H9 (cell line): ENCODE data around the gene ZBED5. TPM values are rescaled to one million over a fixed set of nuclear protein-coding genes. Genes with fewer than 3 reads are reported as not detected.

Source experiments
- DNase-seq: peaks from one replicate; pipeline ENCODE4 v3.0.0-alpha.2; 2017
- H2AFZ ChIP-seq: one replicate; pipeline ENCODE4 v1.6.1; 2013; ENCODE audit warnings: mild to moderate bottlenecking, low read length, control low read depth, moderate library complexity
- H2AK5ac ChIP-seq: 2 replicates; pipeline ENCODE4 v1.6.1; 2013; ENCODE audit warnings: low read length, control low read depth, mixed read lengths; ENCODE audit not compliant: insufficient read length
- H2BK120ac ChIP-seq: one replicate; pipeline ENCODE4 v1.6.1; 2013; ENCODE audit warnings: low read depth, mild to moderate bottlenecking, low read length, control low read depth, inconsistent platforms; ENCODE audit not compliant: poor library complexity, severe bottlenecking
- H2BK12ac ChIP-seq: 2 replicates; pipeline ENCODE4 v1.6.1; 2013; ENCODE audit warnings: low read length, control low read depth, mixed read lengths, low read depth; ENCODE audit not compliant: insufficient read length
- H2BK15ac ChIP-seq: 2 replicates; pipeline ENCODE4 v1.6.1; 2013; ENCODE audit warnings: low read depth, low read length, control low read depth
- H2BK20ac ChIP-seq: one replicate; pipeline ENCODE4 v1.6.1; 2013; ENCODE audit warnings: low read depth, mild to moderate bottlenecking, low read length, control low read depth, inconsistent platforms; ENCODE audit not compliant: poor library complexity, severe bottlenecking
- H2BK5ac ChIP-seq: 2 replicates; pipeline ENCODE4 v1.6.1; 2013; ENCODE audit warnings: low read length, control low read depth, mixed read lengths; ENCODE audit not compliant: insufficient read length
- H3K14ac ChIP-seq: 2 replicates; pipeline ENCODE4 v1.6.1; 2013; ENCODE audit warnings: low read length, control low read depth; ENCODE audit not compliant: insufficient read depth
- H3K18ac ChIP-seq: 2 replicates; pipeline ENCODE4 v1.6.1; 2013; ENCODE audit warnings: low read depth, mild to moderate bottlenecking, mixed read lengths, low read length, control low read depth; ENCODE audit not compliant: insufficient read length
- H3K23ac ChIP-seq: 2 replicates; pipeline ENCODE4 v1.6.1; 2013; ENCODE audit warnings: low read length, control low read depth, mixed read lengths, low read depth; ENCODE audit not compliant: insufficient read length
- H3K23me2 ChIP-seq: 2 replicates; pipeline ENCODE4 v1.6.1; 2013; ENCODE audit warnings: low read depth, mild to moderate bottlenecking, mixed read lengths, low read length, control low read depth; ENCODE audit not compliant: insufficient read length, poor library complexity, severe bottlenecking
- H3K27ac ChIP-seq: 2 replicates; pipeline ENCODE4 v1.5.1; 2013; ENCODE audit warnings: low read length, control low read depth, mixed read lengths, low read depth; ENCODE audit not compliant: insufficient read length
- H3K27me3 ChIP-seq: 2 replicates; pipeline ENCODE4 v1.6.1; 2013; ENCODE audit warnings: low read length, control low read depth, inconsistent platforms; ENCODE audit not compliant: insufficient read depth
- H3K4ac ChIP-seq: 2 replicates; pipeline ENCODE4 v1.6.1; 2013; ENCODE audit warnings: low read depth, mild to moderate bottlenecking, control low read depth, inconsistent platforms, low read length, moderate library complexity
- H3K4me1 ChIP-seq: 2 replicates; pipeline ENCODE4 v1.6.1; 2013; ENCODE audit warnings: low read length, control low read depth, inconsistent platforms; ENCODE audit not compliant: insufficient read depth
- H3K4me2 ChIP-seq: 2 replicates; pipeline ENCODE4 v1.6.1; 2013; ENCODE audit warnings: low read length, control low read depth, mixed read lengths; ENCODE audit not compliant: insufficient read length, insufficient read depth
- H3K56ac ChIP-seq: 2 replicates; pipeline ENCODE4 v1.6.1; 2013; ENCODE audit warnings: low read depth, mild to moderate bottlenecking, mixed read lengths, low read length, control low read depth; ENCODE audit not compliant: insufficient read length
- H3K79me1 ChIP-seq: 2 replicates; pipeline ENCODE4 v1.6.1; 2013; ENCODE audit warnings: low read depth, mild to moderate bottlenecking, moderate library complexity, low read length, control low read depth, inconsistent platforms; ENCODE audit not compliant: insufficient read depth, poor library complexity, severe bottlenecking
- H3K79me2 ChIP-seq: 2 replicates; pipeline ENCODE4 v1.6.1; 2013; ENCODE audit warnings: low read length, control low read depth, inconsistent platforms; ENCODE audit not compliant: insufficient read depth
- H3K9ac ChIP-seq: 2 replicates; pipeline ENCODE4 v1.6.1; 2013; ENCODE audit warnings: low read length, control low read depth, mixed read lengths; ENCODE audit not compliant: insufficient read length; ENCODE audit errors: extremely low read depth
- H3K9me3 ChIP-seq: one replicate; pipeline ENCODE4 v1.6.1; 2013; ENCODE audit warnings: low read depth, low read length, inconsistent platforms; ENCODE audit not compliant: control insufficient read depth
- H3T11ph ChIP-seq: one replicate; pipeline ENCODE4 v1.6.1; 2013; ENCODE audit warnings: mild to moderate bottlenecking, low read length, control low read depth, inconsistent platforms
- H4K20me1 ChIP-seq: one replicate; pipeline ENCODE4 v1.6.1; 2013; ENCODE audit not compliant: control insufficient read depth, insufficient read length, insufficient read depth
- H4K5ac ChIP-seq: 2 replicates; pipeline ENCODE4 v1.6.1; 2013; ENCODE audit warnings: low read depth, mild to moderate bottlenecking, mixed read lengths, low read length, control low read depth; ENCODE audit not compliant: insufficient read length
- H4K8ac ChIP-seq: replicated peaks from 2 replicates; pipeline ENCODE4 v1.6.1; 2013; ENCODE audit warnings: low read length, control low read depth, mixed read lengths, low read depth; ENCODE audit not compliant: insufficient read length
- H4K91ac ChIP-seq: 2 replicates; pipeline ENCODE4 v1.6.1; 2013; ENCODE audit warnings: low read depth, mild to moderate bottlenecking, moderate library complexity, mixed read lengths, low read length, control low read depth; ENCODE audit not compliant: insufficient read length
- H3K27ac Mint-ChIP-seq, 3 experiments: 2 replicates in 2 of 3; 3 replicates in 1 of 3; pipeline ENCODE4 v1.8.0; 2020 to 2021; ENCODE audit warnings: mixed read lengths in 3 of 3, mild to moderate bottlenecking in 1 of 3, moderate library complexity in 1 of 3
- H3K27me3 Mint-ChIP-seq: 2 replicates; pipeline ENCODE4 v1.8.0; 2021; ENCODE audit warnings: low read depth, mild to moderate bottlenecking, moderate library complexity, mixed read lengths
- H3K36me3 Mint-ChIP-seq, 3 experiments: 2 replicates in 2 of 3; 3 replicates in 1 of 3; pipeline ENCODE4 v1.8.0; 2020 to 2021; ENCODE audit warnings: low read depth in 3 of 3, mixed read lengths in 3 of 3; ENCODE audit not compliant: insufficient read depth in 1 of 3
- H3K4me1 Mint-ChIP-seq, 2 experiments: 2 replicates each; pipeline ENCODE4 v1.8.0; 2020; ENCODE audit warnings: mixed read lengths in 2 of 2
- H3K4me3 Mint-ChIP-seq, 2 experiments: 2 replicates in 1 of 2; 3 replicates in 1 of 2; pipeline ENCODE4 v1.8.0; 2020 to 2021; ENCODE audit warnings: mild to moderate bottlenecking in 2 of 2, mixed read lengths in 2 of 2, moderate library complexity in 1 of 2
- H3K9me3 Mint-ChIP-seq, 2 experiments: 2 replicates in 1 of 2; 3 replicates in 1 of 2; pipeline ENCODE4 v1.8.0; 2020; ENCODE audit warnings: mild to moderate bottlenecking in 2 of 2, mixed read lengths in 2 of 2, moderate library complexity in 1 of 2
- WGBS: extraction: QIAGEN DNeasy Blood & Tissue Kit; methylation state at CpG from one replicate; pipeline ENCODE4 v1.1.7; 2013; ENCODE audit warnings: missing lambda C conversion rate, low lambda C conversion rate, mixed read lengths; ENCODE audit not compliant: insufficient read length; ENCODE audit errors: extremely low coverage; 5-methylcytosine and 5-hydroxymethylcytosine counted together
- total RNA-seq: library from RNA; stranded (reverse); gene quantifications from 2 replicates; pipeline ENCODE4 v1.2.1, GENCODE V29; 2021
- TF ChIP-seq, protein P1 (sequence below): fragments of 200-600 bp; sonication (generic); conservative IDR thresholded peaks from 3 replicates; pipeline ENCODE4 v1.8.0; 2021; ENCODE audit warnings: antibody characterized with exemption, mild to moderate bottlenecking

ZBED5 gene
- total RNA-seq, 1 experiment from 2014 or later = 65.8 TPM

DNA sequence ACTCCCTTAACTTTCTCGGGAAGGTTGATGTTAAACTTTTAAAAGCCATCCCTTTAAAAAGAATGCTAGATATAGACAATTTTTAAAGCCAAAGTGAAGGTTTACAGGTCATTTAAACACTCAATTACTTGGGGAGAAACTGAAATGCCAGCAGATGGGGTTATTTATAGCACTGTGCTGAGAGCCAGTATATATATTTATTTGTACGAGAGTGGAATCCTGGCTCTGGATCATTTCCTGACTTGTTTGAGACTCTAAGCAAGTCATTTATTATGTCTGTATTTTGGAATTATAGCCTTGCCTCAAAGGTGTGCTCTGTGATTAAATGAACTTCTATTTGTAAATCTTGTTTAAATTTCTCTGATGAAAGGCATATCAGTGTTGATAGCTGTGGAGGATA lies 6.8 kb upstream of the ZBED5 start:
- Mint-ChIP-seq H3K27me3 (no peaks in the 10 kb centered on the region), H3K36me3 (no peaks in the 10 kb centered on the region), H3K4me1 (peaks cover 7 to 14% of the 10 kb centered on the region in 2 experiments), H3K27ac (no peak overlapping the region), H3K9me3 (peaks cover 0 to 3% of the 10 kb centered on the region in 2 experiments; a peak in 1 of 5 replicates), H3K4me3 (no peak overlapping the region)
- no peaks in the 10 kb centered on the region for H3K27me3 ChIP-seq
- H4K8ac ChIP-seq = no peak overlapping the region
- no peak for DNase-seq
- no peak overlapping the region for H3K14ac ChIP-seq
- no peaks in the 10 kb centered on the region for H3K79me2 ChIP-seq
- H3K18ac ChIP-seq = no peak overlapping the region
- H4K20me1 ChIP-seq = no peaks in the 10 kb centered on the region
- H2BK5ac ChIP-seq = no peak overlapping the region
- no peak overlapping the region for H2AK5ac ChIP-seq
- H3K56ac ChIP-seq = no peak overlapping the region
- no peak overlapping the region for H2BK12ac ChIP-seq
- no peak overlapping the region for H3K4ac ChIP-seq
- H3K9ac ChIP-seq = no peak overlapping the region
- no peak overlapping the region for H2BK15ac ChIP-seq
- no CpG with 5 or more reads among the region's 2 CpGs for WGBS
- no peak overlapping the region for H3K4me2 ChIP-seq
- H2AFZ ChIP-seq = no peak overlapping the region
- H3K4me1 ChIP-seq = no peaks in the 10 kb centered on the region
- H3K23ac ChIP-seq = no peak overlapping the region
- H3K79me1 ChIP-seq = no peaks in the 10 kb centered on the region
- TF ChIP-seq, protein P1, sequence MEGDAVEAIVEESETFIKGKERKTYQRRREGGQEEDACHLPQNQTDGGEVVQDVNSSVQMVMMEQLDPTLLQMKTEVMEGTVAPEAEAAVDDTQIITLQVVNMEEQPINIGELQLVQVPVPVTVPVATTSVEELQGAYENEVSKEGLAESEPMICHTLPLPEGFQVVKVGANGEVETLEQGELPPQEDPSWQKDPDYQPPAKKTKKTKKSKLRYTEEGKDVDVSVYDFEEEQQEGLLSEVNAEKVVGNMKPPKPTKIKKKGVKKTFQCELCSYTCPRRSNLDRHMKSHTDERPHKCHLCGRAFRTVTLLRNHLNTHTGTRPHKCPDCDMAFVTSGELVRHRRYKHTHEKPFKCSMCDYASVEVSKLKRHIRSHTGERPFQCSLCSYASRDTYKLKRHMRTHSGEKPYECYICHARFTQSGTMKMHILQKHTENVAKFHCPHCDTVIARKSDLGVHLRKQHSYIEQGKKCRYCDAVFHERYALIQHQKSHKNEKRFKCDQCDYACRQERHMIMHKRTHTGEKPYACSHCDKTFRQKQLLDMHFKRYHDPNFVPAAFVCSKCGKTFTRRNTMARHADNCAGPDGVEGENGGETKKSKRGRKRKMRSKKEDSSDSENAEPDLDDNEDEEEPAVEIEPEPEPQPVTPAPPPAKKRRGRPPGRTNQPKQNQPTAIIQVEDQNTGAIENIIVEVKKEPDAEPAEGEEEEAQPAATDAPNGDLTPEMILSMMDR = no peak
- no peak overlapping the region for H3T11ph ChIP-seq
- no peaks in the 10 kb centered on the region for H3K9me3 ChIP-seq
- H4K5ac ChIP-seq = no peak overlapping the region
- no peak overlapping the region for H2BK120ac ChIP-seq
- H3K27ac ChIP-seq = no peak overlapping the region
- no peaks in the 10 kb centered on the region for H3K23me2 ChIP-seq
- H4K91ac ChIP-seq = no peak overlapping the region
- H2BK20ac ChIP-seq = no peak overlapping the region
